ENCODE results near the gene PLSCR1.
"Not testable (repeated sequence)": the region's sequence is repeated elsewhere in the genome, so short reads cannot be mapped to it uniquely, and the experiment has no call there.

Gene PLSCR1

DNA sequence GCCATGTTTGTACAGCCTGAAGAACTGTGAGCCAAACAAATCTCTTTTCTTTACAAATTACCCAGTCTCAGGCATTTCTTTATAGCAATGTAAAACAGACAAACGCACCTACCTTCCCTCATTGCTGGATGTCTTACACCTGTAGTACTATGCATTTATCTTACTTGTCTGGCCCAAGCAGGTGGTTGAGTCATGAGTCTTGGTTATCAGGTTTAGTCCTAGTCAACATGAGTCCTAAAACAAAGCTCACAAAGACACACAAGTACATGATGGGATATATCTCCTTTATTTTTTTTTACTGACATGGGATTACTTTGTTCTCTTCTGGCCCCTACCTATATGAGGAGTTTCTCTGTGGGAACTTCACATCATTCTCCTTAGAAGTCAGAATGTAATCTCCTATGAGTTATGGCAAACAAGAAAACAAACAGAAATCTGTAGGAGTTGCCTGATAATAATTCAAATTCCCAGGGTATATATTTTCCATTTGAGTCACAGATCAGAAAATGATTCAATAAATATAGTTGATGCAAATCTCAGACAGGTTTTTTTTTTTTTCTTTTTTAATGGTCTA, 41.4 kb downstream of the PLSCR1 start:
- Histone ChIP-seq H3K4me3 (ENCODE audit: low read depth in 1 of 2, low read length in 2 of 2) (no peak overlapping the region), H3K27me3 (ENCODE audit: control insufficient read depth in 1 of 2, insufficient read depth in 2 of 2, low read length in 2 of 2) (no peaks in the 10 kb centered on the region), H3K9ac (ENCODE audit: low read depth in 1 of 2, low read length in 2 of 2) (no peak overlapping the region), H3K4me1 (ENCODE audit: control insufficient read depth in 1 of 2, insufficient read depth in 2 of 2, low read length in 2 of 2) (peaks cover 4 to 15% of the 10 kb centered on the region in 2 donors), H3K27ac (ENCODE audit: low read depth, low read length) (no peak overlapping the region), H3K36me3 (ENCODE audit: control insufficient read depth in 1 of 2, insufficient read depth in 2 of 2, low read length in 2 of 2) (no peaks in the 10 kb centered on the region), H3K9me3 (ENCODE audit: control insufficient read depth in 1 of 2, low read length in 2 of 2) (no peaks in the 10 kb centered on the region)

DNA sequence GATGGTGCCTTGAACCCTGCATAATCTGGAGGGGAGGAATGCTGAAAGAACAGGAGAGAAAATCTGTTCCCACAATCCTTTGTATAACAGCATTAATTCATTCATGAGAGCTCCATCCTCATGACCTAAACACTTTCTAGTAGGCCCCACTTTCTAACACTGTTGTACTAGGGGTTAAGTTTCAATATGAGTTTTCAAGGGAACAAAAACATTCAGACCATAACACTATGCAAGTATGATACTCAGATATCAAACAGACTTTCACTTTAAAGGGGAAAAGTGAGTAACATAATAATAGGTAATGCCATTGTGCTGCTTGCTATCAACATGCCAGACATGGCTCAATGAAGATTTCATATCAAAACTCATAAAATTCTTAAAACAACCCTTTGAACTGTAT, 42.7 kb downstream of the PLSCR1 start:
- Histone ChIP-seq H3K4me1 (ENCODE audit: control insufficient read depth in 1 of 2, insufficient read depth in 2 of 2, low read length in 2 of 2) (peaks cover 4 to 14% of the 10 kb centered on the region in 2 donors), H3K27ac (ENCODE audit: low read depth, low read length) (no peak overlapping the region), H3K4me3 (ENCODE audit: low read depth in 1 of 2, low read length in 2 of 2) (no peak overlapping the region), H3K27me3 (ENCODE audit: control insufficient read depth in 1 of 2, insufficient read depth in 2 of 2, low read length in 2 of 2) (no peaks in the 10 kb centered on the region), H3K36me3 (ENCODE audit: control insufficient read depth in 1 of 2, insufficient read depth in 2 of 2, low read length in 2 of 2) (no peaks in the 10 kb centered on the region), H3K9ac (ENCODE audit: low read depth in 1 of 2, low read length in 2 of 2) (no peak overlapping the region), H3K9me3 (ENCODE audit: control insufficient read depth in 1 of 2, low read length in 2 of 2) (no peaks in the 10 kb centered on the region)

DNA sequence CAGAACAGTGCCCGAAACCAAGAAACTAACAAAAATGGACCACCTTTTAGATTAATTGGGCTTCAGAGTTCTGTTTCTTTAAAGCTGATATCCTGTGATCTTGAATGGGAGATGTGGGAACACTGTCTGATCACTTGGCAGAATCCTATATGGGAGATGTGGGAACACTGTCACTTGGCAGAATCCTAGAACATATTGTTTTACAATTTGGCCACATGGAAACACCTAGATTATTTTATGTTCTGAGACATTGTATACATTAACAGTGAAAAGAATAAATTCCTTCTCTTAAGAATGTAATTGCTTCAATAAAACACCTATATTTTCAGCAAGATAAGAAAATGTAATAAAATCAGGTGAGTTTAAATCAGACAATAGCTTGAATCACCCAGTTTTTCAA, 44.7 kb downstream of the PLSCR1 start:
- no peaks in the 10 kb centered on the region for H3K27me3 ChIP-seq (ENCODE audit: control insufficient read depth in 1 of 2, insufficient read depth in 2 of 2, low read length in 2 of 2)
- H3K9me3 ChIP-seq (ENCODE audit: control insufficient read depth in 1 of 2, low read length in 2 of 2): no peaks in the 10 kb centered on the region
- H3K4me1 ChIP-seq (ENCODE audit: control insufficient read depth in 1 of 2, insufficient read depth in 2 of 2, low read length in 2 of 2): peaks cover 0 to 6% of the 10 kb centered on the region in 2 donors
- no peak overlapping the region for H3K9ac ChIP-seq (ENCODE audit: low read depth in 1 of 2, low read length in 2 of 2)
- no peak overlapping the region for H3K4me3 ChIP-seq (ENCODE audit: low read depth in 1 of 2, low read length in 2 of 2)
- H3K27ac ChIP-seq (ENCODE audit: low read depth, low read length): no peak overlapping the region
- no peaks in the 10 kb centered on the region for H3K36me3 ChIP-seq (ENCODE audit: control insufficient read depth in 1 of 2, insufficient read depth in 2 of 2, low read length in 2 of 2)

DNA sequence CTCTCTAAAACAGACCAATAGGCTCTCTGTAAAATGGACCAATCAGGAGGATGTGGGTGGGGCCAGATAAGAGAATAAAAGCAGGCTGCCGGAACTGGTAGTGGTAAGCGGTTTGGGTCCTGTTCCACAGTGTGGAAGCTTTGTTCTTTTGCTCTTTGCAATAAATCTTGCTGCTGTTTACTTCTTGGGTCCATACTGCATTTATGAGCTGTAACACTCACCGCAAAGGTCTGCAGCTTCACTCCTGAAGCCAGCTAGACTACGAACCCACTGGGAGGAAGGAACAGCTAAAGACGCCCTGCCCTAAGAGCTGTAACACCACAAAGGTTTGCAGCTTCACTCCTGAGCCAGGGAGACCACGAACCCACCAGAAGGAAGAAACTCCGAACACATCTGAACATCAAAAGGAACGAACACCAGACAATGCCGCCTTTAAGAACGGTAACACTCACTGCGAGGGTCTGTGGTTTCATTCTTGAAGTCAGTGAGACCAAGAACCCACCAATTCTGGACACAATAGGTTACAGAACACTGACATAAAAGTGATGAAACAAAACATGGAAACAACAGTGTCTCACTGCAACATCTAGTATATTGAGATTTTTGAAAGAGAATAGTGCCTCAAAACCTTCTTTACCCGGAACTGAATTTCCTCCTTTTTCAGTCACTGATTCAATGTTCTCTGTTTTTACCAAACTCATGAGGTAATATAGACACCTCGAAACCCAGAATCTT, 46.2 kb downstream of the PLSCR1 start:
- no peak overlapping the region for H3K9ac ChIP-seq (ENCODE audit: low read depth in 1 of 2, low read length in 2 of 2)

DNA sequence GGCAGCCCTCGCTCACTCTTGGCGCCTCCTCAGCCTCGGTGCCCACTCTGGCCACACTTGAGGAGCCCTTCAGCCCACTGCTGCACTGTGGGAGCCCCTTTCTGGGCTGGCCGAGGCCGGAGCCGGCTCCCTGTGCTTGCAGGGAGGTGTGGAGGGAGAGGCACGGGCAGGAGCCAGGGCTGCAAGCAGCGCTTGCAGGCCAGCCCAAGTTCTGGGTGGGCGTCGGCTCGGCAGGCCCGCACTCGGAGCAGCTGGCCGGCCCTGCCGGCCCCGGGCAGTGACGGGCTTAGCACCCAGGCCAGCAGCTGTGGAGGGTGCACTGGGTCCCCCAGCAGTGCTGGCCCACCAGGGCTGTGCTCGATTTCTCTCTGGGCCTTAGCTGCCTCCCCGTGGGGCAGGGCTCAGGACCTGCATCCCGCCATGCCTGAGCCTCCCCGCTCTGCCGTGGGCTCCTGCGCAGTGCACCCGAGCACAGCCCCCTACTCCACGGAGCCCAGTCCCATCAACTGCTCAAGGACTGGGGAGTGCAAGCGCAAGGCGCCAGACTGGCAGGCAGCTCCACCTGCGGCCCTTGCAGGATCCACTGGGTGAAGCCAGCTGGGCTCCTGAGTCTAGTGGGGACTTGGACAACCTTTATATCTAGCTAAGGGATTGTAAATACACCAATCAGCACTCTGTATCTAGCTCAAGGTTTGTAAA, 47.1 kb downstream of the PLSCR1 start:
- not testable (repeated sequence) for H3K9me3 ChIP-seq (ENCODE audit: control insufficient read depth in 1 of 2, low read length in 2 of 2); H3K9ac ChIP-seq (ENCODE audit: low read depth in 1 of 2, low read length in 2 of 2); H3K4me1 ChIP-seq (ENCODE audit: control insufficient read depth in 1 of 2, insufficient read depth in 2 of 2, low read length in 2 of 2); H3K36me3 ChIP-seq (ENCODE audit: control insufficient read depth in 1 of 2, insufficient read depth in 2 of 2, low read length in 2 of 2); H3K27ac ChIP-seq (ENCODE audit: low read depth, low read length); H3K27me3 ChIP-seq (ENCODE audit: control insufficient read depth in 1 of 2, insufficient read depth in 2 of 2, low read length in 2 of 2); H3K4me3 ChIP-seq (ENCODE audit: low read depth in 1 of 2, low read length in 2 of 2)

More for the DNA sequence above, 46.2 kb downstream of the PLSCR1 start:
- no peak overlapping the region for H3K4me3 ChIP-seq (ENCODE audit: low read depth in 1 of 2, low read length in 2 of 2)
- no peaks in the 10 kb centered on the region for H3K36me3 ChIP-seq (ENCODE audit: control insufficient read depth in 1 of 2, insufficient read depth in 2 of 2, low read length in 2 of 2)
- H3K27ac ChIP-seq (ENCODE audit: low read depth, low read length): no peak overlapping the region
- no peaks in the 10 kb centered on the region for H3K9me3 ChIP-seq (ENCODE audit: control insufficient read depth in 1 of 2, low read length in 2 of 2)
- no peaks in the 10 kb centered on the region for H3K4me1 ChIP-seq (ENCODE audit: control insufficient read depth in 1 of 2, insufficient read depth in 2 of 2, low read length in 2 of 2)
- no peaks in the 10 kb centered on the region for H3K27me3 ChIP-seq (ENCODE audit: control insufficient read depth in 1 of 2, insufficient read depth in 2 of 2, low read length in 2 of 2)

DNA sequence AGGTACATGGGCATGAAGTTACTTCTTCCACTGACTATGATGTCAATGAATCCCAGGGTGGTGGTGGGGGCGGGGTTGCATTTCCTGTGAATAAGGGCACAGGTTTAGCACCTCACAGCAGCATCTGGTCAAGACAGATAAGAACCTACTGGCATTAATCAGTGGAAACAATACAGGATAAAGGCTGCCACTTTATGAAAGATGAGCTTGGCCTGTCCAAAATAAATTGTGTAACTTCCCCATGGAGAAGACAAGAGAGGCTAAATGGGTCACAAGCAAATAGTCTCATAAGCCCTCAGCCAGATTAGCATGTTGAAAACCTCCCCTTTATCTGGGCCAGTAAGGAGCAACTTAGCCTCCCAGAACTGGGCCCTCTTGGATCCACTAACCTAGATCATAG, 47.7 kb downstream of the PLSCR1 start:
- H3K4me1 ChIP-seq (ENCODE audit: control insufficient read depth in 1 of 2, insufficient read depth in 2 of 2, low read length in 2 of 2): no peaks in the 10 kb centered on the region
- H3K9ac ChIP-seq (ENCODE audit: low read depth in 1 of 2, low read length in 2 of 2): no peak overlapping the region
- no peak overlapping the region for H3K4me3 ChIP-seq (ENCODE audit: low read depth in 1 of 2, low read length in 2 of 2)
- H3K27me3 ChIP-seq (ENCODE audit: control insufficient read depth in 1 of 2, insufficient read depth in 2 of 2, low read length in 2 of 2): no peaks in the 10 kb centered on the region
- H3K36me3 ChIP-seq (ENCODE audit: control insufficient read depth in 1 of 2, insufficient read depth in 2 of 2, low read length in 2 of 2): no peaks in the 10 kb centered on the region
- no peak overlapping the region for H3K27ac ChIP-seq (ENCODE audit: low read depth, low read length)
- no peaks in the 10 kb centered on the region for H3K9me3 ChIP-seq (ENCODE audit: control insufficient read depth in 1 of 2, low read length in 2 of 2)

DNA sequence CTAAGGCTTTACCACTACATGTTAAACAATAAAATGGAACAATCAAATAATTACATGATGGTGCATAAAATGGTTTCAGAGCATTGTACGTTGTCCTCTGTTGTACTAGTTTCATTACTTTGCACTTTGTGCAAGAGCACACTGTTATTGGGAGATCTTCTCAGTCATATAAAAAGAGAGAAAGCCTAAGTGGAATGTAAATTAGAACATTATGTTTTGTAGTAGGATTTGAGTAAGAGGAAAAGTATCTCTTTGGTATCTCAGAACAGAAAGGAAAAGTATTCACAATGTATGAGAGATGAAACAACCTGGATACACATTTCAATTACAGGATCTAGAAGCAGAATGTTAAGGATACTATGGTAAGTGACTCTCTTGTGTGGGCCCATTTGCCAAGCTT, 48.2 kb downstream of the PLSCR1 start:
- Histone ChIP-seq H3K4me1 (ENCODE audit: control insufficient read depth in 1 of 2, insufficient read depth in 2 of 2, low read length in 2 of 2) (no peaks in the 10 kb centered on the region), H3K9me3 (ENCODE audit: control insufficient read depth in 1 of 2, low read length in 2 of 2) (no peaks in the 10 kb centered on the region), H3K9ac (ENCODE audit: low read depth in 1 of 2, low read length in 2 of 2) (no peak overlapping the region), H3K4me3 (ENCODE audit: low read depth in 1 of 2, low read length in 2 of 2) (no peak overlapping the region), H3K36me3 (ENCODE audit: control insufficient read depth in 1 of 2, insufficient read depth in 2 of 2, low read length in 2 of 2) (no peaks in the 10 kb centered on the region), H3K27me3 (ENCODE audit: control insufficient read depth in 1 of 2, insufficient read depth in 2 of 2, low read length in 2 of 2) (no peaks in the 10 kb centered on the region), H3K27ac (ENCODE audit: low read depth, low read length) (no peak overlapping the region)

DNA sequence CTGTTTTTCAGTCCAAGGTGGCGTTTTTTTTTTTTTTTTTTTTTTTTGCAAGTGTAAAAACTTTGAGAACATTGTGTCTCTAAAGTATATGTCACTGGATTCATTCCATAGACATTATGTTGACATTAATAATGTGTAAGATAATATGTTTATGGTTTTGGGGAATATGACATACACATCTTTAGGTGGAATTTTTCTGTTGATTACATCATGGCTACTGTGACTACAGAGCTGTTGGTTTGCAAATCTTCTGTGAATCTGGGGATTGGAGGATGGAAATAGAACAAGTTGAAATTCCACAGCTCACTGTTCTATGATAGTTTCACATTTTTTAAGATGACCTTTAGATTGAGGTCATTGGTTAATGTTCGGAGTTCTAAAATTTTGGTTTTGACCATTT, 50.6 kb downstream of the PLSCR1 start:
- Histone ChIP-seq H3K4me1 (ENCODE audit: control insufficient read depth in 1 of 2, insufficient read depth in 2 of 2, low read length in 2 of 2) (no peaks in the 10 kb centered on the region), H3K9me3 (ENCODE audit: control insufficient read depth in 1 of 2, low read length in 2 of 2) (no peaks in the 10 kb centered on the region), H3K27ac (ENCODE audit: low read depth, low read length) (no peak overlapping the region), H3K4me3 (ENCODE audit: low read depth in 1 of 2, low read length in 2 of 2) (no peak overlapping the region), H3K9ac (ENCODE audit: low read depth in 1 of 2, low read length in 2 of 2) (no peak overlapping the region), H3K27me3 (ENCODE audit: control insufficient read depth in 1 of 2, insufficient read depth in 2 of 2, low read length in 2 of 2) (no peaks in the 10 kb centered on the region), H3K36me3 (ENCODE audit: control insufficient read depth in 1 of 2, insufficient read depth in 2 of 2, low read length in 2 of 2) (no peaks in the 10 kb centered on the region)

DNA sequence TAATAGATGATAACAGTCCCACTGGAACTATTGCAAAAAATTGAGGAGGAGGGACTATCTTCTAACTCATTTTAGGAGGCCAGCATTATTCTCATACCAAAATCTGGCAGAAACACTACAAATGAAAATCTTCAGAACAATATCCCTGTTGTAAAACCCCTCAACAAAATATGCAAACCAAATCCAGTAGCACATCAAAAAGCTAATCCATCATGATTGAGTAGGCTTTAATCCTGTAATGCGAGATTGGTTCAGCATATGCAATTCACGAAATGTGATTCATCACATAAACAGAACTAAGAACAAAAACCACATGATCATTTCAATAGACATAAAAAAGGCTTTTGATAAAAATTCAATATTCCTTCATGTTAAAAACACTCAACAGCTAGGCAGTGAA, 51.2 kb downstream of the PLSCR1 start:
- Histone ChIP-seq H3K4me1 (ENCODE audit: control insufficient read depth in 1 of 2, insufficient read depth in 2 of 2, low read length in 2 of 2) (no peaks in the 10 kb centered on the region), H3K27ac (ENCODE audit: low read depth, low read length) (no peak overlapping the region), H3K9me3 (ENCODE audit: control insufficient read depth in 1 of 2, low read length in 2 of 2) (no peaks in the 10 kb centered on the region), H3K27me3 (ENCODE audit: control insufficient read depth in 1 of 2, insufficient read depth in 2 of 2, low read length in 2 of 2) (no peaks in the 10 kb centered on the region), H3K36me3 (ENCODE audit: control insufficient read depth in 1 of 2, insufficient read depth in 2 of 2, low read length in 2 of 2) (no peaks in the 10 kb centered on the region), H3K4me3 (ENCODE audit: low read depth in 1 of 2, low read length in 2 of 2) (no peak overlapping the region), H3K9ac (ENCODE audit: low read depth in 1 of 2, low read length in 2 of 2) (no peak overlapping the region)

DNA sequence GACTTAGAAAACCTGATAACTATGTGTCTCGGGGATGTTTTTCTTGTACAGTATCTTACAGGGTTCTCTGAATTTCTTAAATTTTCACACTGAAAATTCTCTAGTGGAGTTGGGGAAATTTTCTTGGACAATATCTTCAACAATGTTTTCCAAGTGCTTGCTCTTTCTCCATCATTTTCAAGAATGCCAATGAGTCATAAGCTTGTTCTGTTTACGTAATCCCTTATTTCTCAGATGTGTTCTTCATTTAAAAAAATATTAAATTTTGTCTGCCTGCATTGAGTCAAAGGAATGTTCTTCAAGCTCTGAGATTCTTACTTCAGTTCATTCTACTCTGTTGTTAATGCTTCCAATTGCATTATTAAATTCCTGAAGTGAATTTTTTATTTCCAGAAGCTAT, 53.1 kb downstream of the PLSCR1 start:
- Histone ChIP-seq H3K27me3 (ENCODE audit: control insufficient read depth in 1 of 2, insufficient read depth in 2 of 2, low read length in 2 of 2) (no peaks in the 10 kb centered on the region), H3K36me3 (ENCODE audit: control insufficient read depth in 1 of 2, insufficient read depth in 2 of 2, low read length in 2 of 2) (no peaks in the 10 kb centered on the region), H3K27ac (ENCODE audit: low read depth, low read length) (no peak overlapping the region), H3K4me3 (ENCODE audit: low read depth in 1 of 2, low read length in 2 of 2) (no peak overlapping the region), H3K9me3 (ENCODE audit: control insufficient read depth in 1 of 2, low read length in 2 of 2) (no peaks in the 10 kb centered on the region), H3K4me1 (ENCODE audit: control insufficient read depth in 1 of 2, insufficient read depth in 2 of 2, low read length in 2 of 2) (no peaks in the 10 kb centered on the region), H3K9ac (ENCODE audit: low read depth in 1 of 2, low read length in 2 of 2) (no peak overlapping the region)

Measured in duodenal mucosa (tissue), 2 donors.